T-helper 2 cell treated with Interferon-gamma antibody and Interleukin-4, amounts not matched to agents 100 ng/mL and 5 ng/mL, for 36 hours (primary cell): ENCODE results near the gene RFXANK. TPM values are rescaled to one million over a fixed set of nuclear protein-coding genes. Genes with fewer than 3 reads are reported as not detected.
"Not testable (repeated sequence)": the region's sequence is repeated elsewhere in the genome, so short reads cannot be mapped to it uniquely, and the experiment has no call there.

Source experiments
- intact Hi-C: fragments of 100-400 bp; cut with micrococcal nuclease; formaldehyde crosslinking; loops from one replicate; pipeline ENCODE4 v1.15.1; 2023
- total RNA-seq: library from RNA; stranded (reverse); gene quantifications from 2 replicates; pipeline ENCODE4 v1.2.3, GENCODE V29; 2022

The RFXANK gene
- total RNA-seq, 1 donor from 2014 or later = 115 TPM

GRCh38 chr19:19204181-19204580, 12.1 kb downstream of the RFXANK start:
- intact Hi-C loops = no loop called here

GRCh38 chr19:19205416-19206410, 13.7 kb downstream of the RFXANK start:
- intact Hi-C loops = no loop called here

GRCh38 chr19:19206938-19207337, 14.9 kb downstream of the RFXANK start:
- intact Hi-C loops = no loop called here

GRCh38 chr19:19207637-19208572, 15.8 kb downstream of the RFXANK start:
- intact Hi-C loops = no loop called here

GRCh38 chr19:19209372-19209771, 17.3 kb downstream of the RFXANK start:
- intact Hi-C loops = no loop called here

GRCh38 chr19:19211499-19212420, 19.7 kb downstream of the RFXANK start, which contains the start of gene NCAN:
Gene NCAN (plus strand): TSS chr19:19211958. CDS start chr19:19216954, 4,996 bp downstream.
- intact Hi-C loops = no loop called here

- intact Hi-C loops = no loop called here
These were observed 20.9 kb downstream of the RFXANK start for GRCh38 chr19:19212916-19213315.

GRCh38 chr19:19213426-19214158, 21.5 kb downstream of the RFXANK start:
- intact Hi-C loops = no loop called here

GRCh38 chr19:19214159-19214490, 22.1 kb downstream of the RFXANK start:
- intact Hi-C loops = no loop called here

- intact Hi-C loops = no loop called here
These were observed 22.8 kb downstream of the RFXANK start for GRCh38 chr19:19214892-19215291.

GRCh38 chr19:19215792-19216191, 23.7 kb downstream of the RFXANK start:
- intact Hi-C loops = no loop called here

- intact Hi-C loops = no loop called here
These were observed 25.0 kb downstream of the RFXANK start for GRCh38 chr19:19217099-19217498.

- intact Hi-C loops = no loop called here
These were observed 26.9 kb downstream of the RFXANK start for GRCh38 chr19:19218911-19219310.

- intact Hi-C loops = not testable (repeated sequence)
These were observed 28.9 kb downstream of the RFXANK start for GRCh38 chr19:19221000-19221399.

- intact Hi-C loops = no loop called here
These were observed 31.0 kb downstream of the RFXANK start for GRCh38 chr19:19223060-19223459.

GRCh38 chr19:19223636-19224035, 31.6 kb downstream of the RFXANK start:
- intact Hi-C loops = loop anchor here (2.0 kb wide), 1 partner anchor 31 kb away; the partner anchor contains the start of genes BORCS8 and RFXANK

GRCh38 chr19:19224150-19224851, 32.2 kb downstream of the RFXANK start:
- intact Hi-C loops = loop anchor here (2.0 kb wide), 1 partner anchor 32 kb away; the partner anchor contains the start of genes BORCS8 and RFXANK

GRCh38 chr19:19224852-19225494, 32.9 kb downstream of the RFXANK start:
- intact Hi-C loops = loop anchor here (1.0 to 2.0 kb wide), 2 partner anchors 32 to 79 kb away; partner anchors contain the start of genes BORCS8 and RFXANK

GRCh38 chr19:19226204-19226603, 34.1 kb downstream of the RFXANK start:
- intact Hi-C loops = no loop called here
